Thyroid gland (tissue), 4 donors: ENCODE data around the gene BZW2.

Experiments
- POLR2A ChIP-seq, 2 donors: fragments of 450-650 bp; IDR thresholded peaks; one replicate each; pipeline ENCODE4 v1.6.1; 2017; ENCODE audit warnings: antibody characterized with exemption in 2 of 2, mild to moderate bottlenecking in 2 of 2, moderate library complexity in 1 of 2
- TF ChIP-seq, protein P1 (sequence below), 6 experiments: fragments of 200-600 bp in 3 of 6; fragments of 450-650 bp in 3 of 6; sonication (generic) in 3 of 6; IDR thresholded peaks; one replicate each; pipeline ENCODE4 v1.5.1; 2016 to 2019; ENCODE audit warnings: antibody characterized with exemption in 6 of 6, mild to moderate bottlenecking in 2 of 6, inconsistent platforms in 1 of 6, moderate library complexity in 1 of 6

DNA sequence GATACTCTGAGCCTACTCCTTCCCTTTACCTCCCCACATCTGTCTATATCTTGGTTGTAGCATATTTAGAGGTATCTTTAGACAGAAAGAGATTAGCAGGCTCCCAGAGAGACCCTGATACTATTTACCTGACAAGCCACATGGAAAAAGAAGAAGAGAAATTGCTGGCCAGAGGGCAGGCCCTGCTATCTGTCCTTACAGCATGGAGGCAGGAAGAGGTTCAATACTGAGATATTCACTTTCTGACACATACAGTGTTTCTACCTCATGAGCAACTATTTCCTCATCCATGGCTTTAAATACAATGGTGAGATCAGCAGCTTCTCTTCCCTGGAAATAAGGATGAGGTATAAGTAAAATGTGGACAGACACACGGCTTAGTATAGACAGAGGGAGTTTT, 73.7 kb downstream of the BZW2 start:
- TF ChIP-seq, protein P1, sequence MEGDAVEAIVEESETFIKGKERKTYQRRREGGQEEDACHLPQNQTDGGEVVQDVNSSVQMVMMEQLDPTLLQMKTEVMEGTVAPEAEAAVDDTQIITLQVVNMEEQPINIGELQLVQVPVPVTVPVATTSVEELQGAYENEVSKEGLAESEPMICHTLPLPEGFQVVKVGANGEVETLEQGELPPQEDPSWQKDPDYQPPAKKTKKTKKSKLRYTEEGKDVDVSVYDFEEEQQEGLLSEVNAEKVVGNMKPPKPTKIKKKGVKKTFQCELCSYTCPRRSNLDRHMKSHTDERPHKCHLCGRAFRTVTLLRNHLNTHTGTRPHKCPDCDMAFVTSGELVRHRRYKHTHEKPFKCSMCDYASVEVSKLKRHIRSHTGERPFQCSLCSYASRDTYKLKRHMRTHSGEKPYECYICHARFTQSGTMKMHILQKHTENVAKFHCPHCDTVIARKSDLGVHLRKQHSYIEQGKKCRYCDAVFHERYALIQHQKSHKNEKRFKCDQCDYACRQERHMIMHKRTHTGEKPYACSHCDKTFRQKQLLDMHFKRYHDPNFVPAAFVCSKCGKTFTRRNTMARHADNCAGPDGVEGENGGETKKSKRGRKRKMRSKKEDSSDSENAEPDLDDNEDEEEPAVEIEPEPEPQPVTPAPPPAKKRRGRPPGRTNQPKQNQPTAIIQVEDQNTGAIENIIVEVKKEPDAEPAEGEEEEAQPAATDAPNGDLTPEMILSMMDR (IDR thresholded peaks at IDR 0.05), result no peak
- TF ChIP-seq POLR2A (IDR thresholded peaks at IDR 0.05), result no peak
